Measurements from ENCODE around the gene SENP2.
"Not testable (repeated sequence)": the region's sequence is repeated elsewhere in the genome, so short reads cannot be mapped to it uniquely, and the experiment has no call there.

Gene SENP2

GRCh38 chr3:185594073-185594472 lies 8.0 kb downstream of the SENP2 start:
- no peak for DNase-seq

GRCh38 chr3:185595526-185595925 lies 9.4 kb downstream of the SENP2 start:
- no peak for DNase-seq

- no peak for DNase-seq
These were observed 19.5 kb downstream of the SENP2 start for GRCh38 chr3:185605566-185605965.

- no peak for DNase-seq
These were observed 20.1 kb downstream of the SENP2 start for GRCh38 chr3:185606196-185606595.

- DNase-seq = no peak
These were observed 26.9 kb downstream of the SENP2 start for GRCh38 chr3:185613016-185613415.

- DNase-seq = no peak
These were observed 38.0 kb downstream of the SENP2 start for GRCh38 chr3:185623939-185624665.

GRCh38 chr3:185625784-185626183 lies 39.7 kb downstream of the SENP2 start:
- no peak for DNase-seq

- DNase-seq = no peak
These were observed 43.6 kb downstream of the SENP2 start for GRCh38 chr3:185629554-185630181.

- DNase-seq = peak; percentile 46
These were observed 44.1 kb downstream of the SENP2 start for GRCh38 chr3:185630182-185630622.

- DNase-seq = no peak
These were observed 45.0 kb downstream of the SENP2 start for GRCh38 chr3:185631108-185631507.

- no peak for DNase-seq
These were observed 45.6 kb downstream of the SENP2 start for GRCh38 chr3:185631508-185632206.

- no peak for DNase-seq
These were observed 46.9 kb downstream of the SENP2 start for GRCh38 chr3:185632996-185633395.

- no peak for DNase-seq
These were observed 51.3 kb downstream of the SENP2 start for GRCh38 chr3:185637388-185637787.

- DNase-seq = not testable (repeated sequence)
These were observed 52.6 kb downstream of the SENP2 start for GRCh38 chr3:185638651-185639050.

- no peak for DNase-seq
These were observed 53.6 kb downstream of the SENP2 start for GRCh38 chr3:185639632-185640206.

- DNase-seq = no peak
These were observed 54.2 kb downstream of the SENP2 start for GRCh38 chr3:185640308-185640707.

- not testable (repeated sequence) for DNase-seq
These were observed 59.1 kb downstream of the SENP2 start for GRCh38 chr3:185645191-185645590.

GRCh38 chr3:185645596-185646381 lies 59.7 kb downstream of the SENP2 start:
- no peak for DNase-seq

- no peak for DNase-seq
These were observed 60.5 kb downstream of the SENP2 start for GRCh38 chr3:185646382-185647133.

- DNase-seq = no peak
These were observed 61.2 kb downstream of the SENP2 start for GRCh38 chr3:185647134-185647879.

- no peak for DNase-seq
These were observed 61.8 kb downstream of the SENP2 start for GRCh38 chr3:185647880-185648210.

Measured in EL (cell line).